GM19240 (cell line): ENCODE results near the gene PPP1R12A.
A peak's percentile ranks its signal among the peaks of the same experiment; 100 is the strongest.

Experiments
- DNase-seq: peaks from one replicate; pipeline ENCODE4 v3.0.0; 2011; ENCODE audit warnings: low spot score; ENCODE audit not compliant: insufficient read length

PPP1R12A gene

GRCh38 chr12:79769860-79770485 lies 164.9 kb downstream of the PPP1R12A start:
- no peak for DNase-seq

- DNase-seq: no peak
Observed at GRCh38 chr12:79769189-79769859, 165.6 kb downstream of the PPP1R12A start.

- DNase-seq: no peak
Observed at GRCh38 chr12:79766705-79767464, 168.0 kb downstream of the PPP1R12A start.

- DNase-seq: no peak
Observed at GRCh38 chr12:79765157-79765556, 169.7 kb downstream of the PPP1R12A start.

- DNase-seq: no peak
Observed at GRCh38 chr12:79764641-79765040, 170.3 kb downstream of the PPP1R12A start.

- DNase-seq: no peak
Observed at GRCh38 chr12:79763766-79764452, 171.0 kb downstream of the PPP1R12A start.

GRCh38 chr12:79761341-79761740 lies 173.6 kb downstream of the PPP1R12A start:
- DNase-seq: no peak

- DNase-seq: no peak
Observed at GRCh38 chr12:79747274-79747673, 187.6 kb downstream of the PPP1R12A start.

GRCh38 chr12:79737875-79738718 lies 196.8 kb downstream of the PPP1R12A start:
- DNase-seq: peak; percentile 1

- DNase-seq: no peak
Observed at GRCh38 chr12:79732638-79733037, 202.3 kb downstream of the PPP1R12A start.

- no peak for DNase-seq
Observed at GRCh38 chr12:79725987-79726386, 208.9 kb downstream of the PPP1R12A start.
